Stimulated activated CD8-positive, alpha-beta memory T cell treated with anti-CD3 and anti-CD28 coated beads, Interleukin-12 subunit alpha, Interleukin-12 subunit beta, amount 100 ng/mL, for 24 hours (primary cell): ENCODE measurements around the gene PLEKHA6.
"Not testable (repeated sequence)": the region's sequence is repeated elsewhere in the genome, so short reads cannot be mapped to it uniquely, and the experiment has no call there.

Experiments used
- DNase-seq: peaks from one replicate; pipeline ENCODE4 v3.0.0-alpha.2; 2020; ENCODE audit errors: extremely low read depth

PLEKHA6 gene

GRCh38 chr1:204261266-204261665, 98.5 kb downstream of the PLEKHA6 start:
- DNase-seq = no peak

GRCh38 chr1:204260601-204261197, 99.0 kb downstream of the PLEKHA6 start:
- no peak for DNase-seq

- DNase-seq = no peak
Measured at GRCh38 chr1:204259782-204260181, 99.9 kb downstream of the PLEKHA6 start.

GRCh38 chr1:204259196-204259595, 100.5 kb downstream of the PLEKHA6 start:
- no peak for DNase-seq

- DNase-seq = no peak
Measured at GRCh38 chr1:204258213-204259115, 101.3 kb downstream of the PLEKHA6 start.

- DNase-seq = no peak
Measured at GRCh38 chr1:204257446-204257845, 102.3 kb downstream of the PLEKHA6 start.

- no peak for DNase-seq
Measured at GRCh38 chr1:204256531-204256930, 103.2 kb downstream of the PLEKHA6 start.

- DNase-seq = no peak
Measured at GRCh38 chr1:204255966-204256365, 103.8 kb downstream of the PLEKHA6 start.

GRCh38 chr1:204255225-204255624, 104.5 kb downstream of the PLEKHA6 start:
- no peak for DNase-seq

GRCh38 chr1:204254031-204254661, 105.6 kb downstream of the PLEKHA6 start:
- DNase-seq = no peak

GRCh38 chr1:204251926-204252689, 107.6 kb downstream of the PLEKHA6 start:
- no peak for DNase-seq

- no peak for DNase-seq
Measured at GRCh38 chr1:204251286-204251685, 108.4 kb downstream of the PLEKHA6 start.

- DNase-seq = no peak
Measured at GRCh38 chr1:204250428-204251030, 109.2 kb downstream of the PLEKHA6 start.

- no peak for DNase-seq
Measured at GRCh38 chr1:204249736-204250427, 109.8 kb downstream of the PLEKHA6 start.

GRCh38 chr1:204248954-204249353, 110.8 kb downstream of the PLEKHA6 start:
- no peak for DNase-seq

- DNase-seq = no peak
Measured at GRCh38 chr1:204246876-204247275, 112.9 kb downstream of the PLEKHA6 start.

GRCh38 chr1:204242920-204243319, 116.8 kb downstream of the PLEKHA6 start:
- no peak for DNase-seq

GRCh38 chr1:204241914-204242313, 117.8 kb downstream of the PLEKHA6 start:
- DNase-seq = no peak

- DNase-seq = no peak
Measured at GRCh38 chr1:204241050-204241449, 118.7 kb downstream of the PLEKHA6 start.

- no peak for DNase-seq
Measured at GRCh38 chr1:204240233-204240632, 119.5 kb downstream of the PLEKHA6 start.

- not testable (repeated sequence) for DNase-seq
Measured at GRCh38 chr1:204239401-204239800, 120.3 kb downstream of the PLEKHA6 start.
